ENCODE results near the gene ACSF3. TPM values are rescaled to one million over a fixed set of nuclear protein-coding genes. Genes with fewer than 3 reads are reported as not detected.

ACSF3 gene
- total and polyA plus RNA-seq, 7 donors, result 13.4 to 26.5 (median 16.2) TPM

DNA sequence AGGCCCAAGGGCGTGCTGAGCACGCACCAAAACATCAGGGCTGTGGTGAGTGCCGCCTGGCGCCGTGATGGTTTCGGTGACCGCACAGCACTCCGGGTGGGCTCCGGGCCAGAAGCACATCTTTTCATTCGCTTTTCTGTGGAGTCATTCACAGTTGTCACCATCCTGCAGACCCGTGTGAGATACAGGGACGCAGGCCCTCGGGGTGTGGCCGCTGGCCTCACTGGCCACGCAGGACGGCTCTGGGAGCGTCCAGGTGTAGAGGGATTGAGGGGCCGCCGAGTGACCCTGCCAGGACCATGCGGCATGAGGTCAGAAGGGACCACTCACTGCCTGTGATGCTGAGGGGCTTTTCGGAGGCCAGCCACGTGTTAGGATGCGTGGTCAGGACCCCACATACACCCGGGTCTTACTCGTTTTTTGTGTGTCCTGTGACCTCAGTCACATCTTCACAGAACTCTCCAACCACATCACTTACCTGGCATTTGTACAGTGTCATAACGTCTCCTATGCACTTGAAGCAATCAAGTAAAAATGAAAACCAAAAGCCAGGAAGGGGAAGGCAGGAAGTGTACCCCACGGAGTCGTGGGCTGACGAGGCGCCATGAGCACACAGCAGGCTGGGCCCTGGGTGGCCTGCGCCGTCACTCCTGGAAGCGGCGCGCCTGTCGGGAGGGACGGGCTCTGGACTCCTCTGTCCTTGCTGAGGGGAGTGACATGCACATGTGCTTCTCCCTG is 7.8 kb downstream of the ACSF3 start:
- ATAC-seq (no peak), DNase-seq (no peak)
- Histone ChIP-seq H3K27me3 (ENCODE audit: insufficient read depth in 3 of 3, low read length in 2 of 3) (no peaks in the 10 kb centered on the region), H3K27ac (no peak overlapping the region), H3K4me3 (no peak overlapping the region), H3K9me3 (no peaks in the 10 kb centered on the region), H3K4me1 (peaks cover 7% of the 10 kb centered on the region), H3K36me3 (ENCODE audit: insufficient read depth in 1 of 2, low read depth in 1 of 2) (peaks cover 2 to 71% of the 10 kb centered on the region in 2 donors)
- 90 to 93% (median 90%) methylated on average over 35 to 37 of the region's 37 CpGs for WGBS, 3 donors
- intact Hi-C loops (cut with DNase I), result no loop called here
- TF ChIP-seq, protein P1, sequence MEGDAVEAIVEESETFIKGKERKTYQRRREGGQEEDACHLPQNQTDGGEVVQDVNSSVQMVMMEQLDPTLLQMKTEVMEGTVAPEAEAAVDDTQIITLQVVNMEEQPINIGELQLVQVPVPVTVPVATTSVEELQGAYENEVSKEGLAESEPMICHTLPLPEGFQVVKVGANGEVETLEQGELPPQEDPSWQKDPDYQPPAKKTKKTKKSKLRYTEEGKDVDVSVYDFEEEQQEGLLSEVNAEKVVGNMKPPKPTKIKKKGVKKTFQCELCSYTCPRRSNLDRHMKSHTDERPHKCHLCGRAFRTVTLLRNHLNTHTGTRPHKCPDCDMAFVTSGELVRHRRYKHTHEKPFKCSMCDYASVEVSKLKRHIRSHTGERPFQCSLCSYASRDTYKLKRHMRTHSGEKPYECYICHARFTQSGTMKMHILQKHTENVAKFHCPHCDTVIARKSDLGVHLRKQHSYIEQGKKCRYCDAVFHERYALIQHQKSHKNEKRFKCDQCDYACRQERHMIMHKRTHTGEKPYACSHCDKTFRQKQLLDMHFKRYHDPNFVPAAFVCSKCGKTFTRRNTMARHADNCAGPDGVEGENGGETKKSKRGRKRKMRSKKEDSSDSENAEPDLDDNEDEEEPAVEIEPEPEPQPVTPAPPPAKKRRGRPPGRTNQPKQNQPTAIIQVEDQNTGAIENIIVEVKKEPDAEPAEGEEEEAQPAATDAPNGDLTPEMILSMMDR (IDR thresholded peaks at IDR 0.05), result no peak

DNA sequence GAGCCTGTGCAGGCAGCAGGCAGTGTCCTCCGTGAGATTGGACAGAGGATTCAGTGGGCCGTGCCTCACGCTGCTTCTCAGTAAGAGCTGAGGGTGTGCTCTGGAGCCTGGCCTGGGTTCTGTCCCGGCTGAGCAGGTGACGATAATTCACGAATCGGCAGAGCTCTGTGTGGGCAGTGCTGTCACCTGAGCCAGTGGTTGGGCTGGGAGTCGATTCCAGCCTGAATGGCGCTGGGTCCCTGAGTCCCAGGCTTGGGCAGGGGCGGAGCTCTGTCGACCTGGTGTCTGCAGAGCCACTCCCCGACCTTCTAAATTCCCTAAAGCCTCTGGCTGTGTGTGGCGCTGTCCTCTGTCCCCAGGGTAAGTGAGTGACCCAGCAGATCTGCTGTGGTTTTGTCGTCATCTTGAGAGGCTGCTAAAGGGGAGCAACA is 8.4 kb downstream of the ACSF3 start:
- intact Hi-C loops (cut with DNase I), result no loop called here
- WGBS, 3 donors, result 82 to 94% (median 88%) methylated on average over 13 to 14 of the region's 14 CpGs
- no peak for DNase-seq
- Histone ChIP-seq H3K36me3 (ENCODE audit: insufficient read depth in 1 of 2, low read depth in 1 of 2) (peaks cover 2 to 73% of the 10 kb centered on the region in 2 donors), H3K9me3 (no peaks in the 10 kb centered on the region), H3K27ac (no peak overlapping the region), H3K4me1 (peaks cover 7% of the 10 kb centered on the region), H3K4me3 (no peak overlapping the region), H3K27me3 (ENCODE audit: insufficient read depth in 3 of 3, low read length in 2 of 3) (no peaks in the 10 kb centered on the region)
- TF ChIP-seq, protein P1 (IDR thresholded peaks at IDR 0.05), result no peak
- ATAC-seq, result no peak

DNA sequence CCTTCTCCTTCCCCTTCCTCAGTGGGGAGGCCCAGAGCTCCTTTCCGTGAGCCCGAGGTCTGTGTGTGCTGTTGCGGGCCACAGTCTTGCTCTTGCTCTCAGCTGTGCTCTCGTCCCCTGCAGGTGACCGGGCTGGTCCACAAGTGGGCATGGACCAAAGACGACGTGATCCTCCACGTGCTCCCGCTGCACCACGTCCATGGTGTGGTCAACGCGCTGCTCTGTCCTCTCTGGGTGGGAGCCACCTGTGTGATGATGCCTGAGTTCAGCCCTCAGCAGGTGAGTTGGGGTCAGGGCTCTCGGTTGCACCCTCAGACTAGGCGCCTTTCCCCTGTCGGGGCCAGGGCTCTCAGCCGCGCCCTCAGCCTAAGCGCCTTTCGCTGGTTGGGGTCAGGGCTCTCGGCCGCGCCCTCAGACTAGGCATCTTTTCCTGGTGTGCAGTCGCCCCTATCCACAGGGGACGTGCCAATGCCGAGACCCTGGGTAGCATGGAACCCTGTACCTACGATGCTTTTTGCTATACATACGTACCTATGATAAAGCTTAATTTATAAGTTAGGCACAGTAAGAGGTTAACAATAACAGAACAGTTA is 8.9 kb downstream of the ACSF3 start:
- no peaks in the 10 kb centered on the region for H3K27me3 ChIP-seq (ENCODE audit: insufficient read depth in 3 of 3, low read length in 2 of 3)
- peaks cover 6% of the 10 kb centered on the region for H3K4me1 ChIP-seq
- no peak overlapping the region for H3K27ac ChIP-seq
- whole genome bisulfite sequencing, 3 donors, result 90 to 94% (median 93%) methylated on average over 26 to 27 of the region's 27 CpGs
- ATAC-seq, result no peak
- intact Hi-C loops (cut with DNase I), result no loop called here
- H3K4me3 ChIP-seq, result no peak overlapping the region
- H3K9me3 ChIP-seq, result no peaks in the 10 kb centered on the region
- H3K36me3 ChIP-seq (ENCODE audit: insufficient read depth in 1 of 2, low read depth in 1 of 2), result peaks cover 2 to 78% of the 10 kb centered on the region in 2 donors
- DNase-seq, result no peak
- TF ChIP-seq, protein P1 (IDR thresholded peaks at IDR 0.05), result no peak

DNA sequence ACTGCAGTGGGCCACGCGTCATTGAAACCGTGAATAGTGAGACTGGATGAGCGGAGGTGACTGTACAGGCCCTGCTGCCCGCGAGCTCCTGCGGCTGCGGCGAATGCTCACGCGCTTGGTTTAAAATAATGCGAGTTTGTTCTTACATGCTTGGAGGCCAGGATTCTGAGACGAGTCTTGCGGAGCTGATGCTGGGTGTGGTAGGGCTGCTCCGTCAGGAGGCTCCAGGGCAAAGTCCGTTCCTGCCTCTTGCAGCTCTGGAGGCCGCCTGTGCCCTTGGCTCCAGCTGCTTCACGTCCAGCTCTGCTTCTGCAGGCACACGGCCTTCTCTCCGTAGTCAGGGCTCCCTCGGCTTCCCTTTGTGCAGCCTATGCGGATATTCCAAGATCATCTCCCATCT is 9.5 kb downstream of the ACSF3 start:
- Histone ChIP-seq H3K27ac (no peak overlapping the region), H3K36me3 (ENCODE audit: insufficient read depth in 1 of 2, low read depth in 1 of 2) (peaks cover 2 to 82% of the 10 kb centered on the region in 2 donors), H3K4me3 (no peak overlapping the region), H3K27me3 (ENCODE audit: insufficient read depth in 3 of 3, low read length in 2 of 3) (no peaks in the 10 kb centered on the region), H3K4me1 (peaks cover under 1% of the 10 kb centered on the region), H3K9me3 (no peaks in the 10 kb centered on the region)
- peak in 1 of 2 donors; percentile 27 for DNase-seq
- ATAC-seq, result no peak
- intact Hi-C loops (cut with DNase I), result no loop called here
- 93 to 94% (median 94%) methylated on average over 22 of the region's 22 CpGs for WGBS, 3 donors
- TF ChIP-seq, protein P1 (IDR thresholded peaks at IDR 0.05), result no peak
